Suppressor macrophage (primary cell): ENCODE data around the gene MTFMT.

Source experiments
- DNase-seq, 4 experiments: peaks; one replicate each; pipeline ENCODE4 v3.0.0-alpha.2; 2020 to 2022

Gene MTFMT

GRCh38 chr15:64985366-64986033 is 43.9 kb downstream of the MTFMT start:
- peak; percentile 57 to 89 (median 77) for DNase-seq

DNA sequence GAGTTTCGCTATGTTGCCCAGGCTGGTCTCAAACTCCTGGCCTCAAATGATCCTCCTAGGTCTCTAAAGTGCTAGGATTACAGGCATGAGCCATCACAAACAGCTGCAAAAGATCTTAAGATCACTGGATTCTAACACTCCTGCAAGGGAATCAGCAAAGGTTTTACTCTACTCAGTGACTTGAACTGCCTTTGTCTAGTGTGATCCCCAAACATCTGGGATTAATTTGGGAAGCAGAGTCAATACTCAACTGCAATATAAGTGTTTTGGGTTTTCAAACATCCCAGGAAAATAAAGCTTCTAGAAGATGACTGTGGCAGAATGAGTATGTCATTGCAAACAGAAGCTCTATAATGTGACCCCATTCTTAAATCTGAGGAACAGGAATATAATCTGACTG is 47.0 kb downstream of the MTFMT start:
- DNase-seq: no peak

GRCh38 chr15:64981812-64982431 is 47.5 kb downstream of the MTFMT start:
- DNase-seq: no peak

GRCh38 chr15:64979252-64979710 is 50.2 kb downstream of the MTFMT start:
- DNase-seq: no peak

DNA sequence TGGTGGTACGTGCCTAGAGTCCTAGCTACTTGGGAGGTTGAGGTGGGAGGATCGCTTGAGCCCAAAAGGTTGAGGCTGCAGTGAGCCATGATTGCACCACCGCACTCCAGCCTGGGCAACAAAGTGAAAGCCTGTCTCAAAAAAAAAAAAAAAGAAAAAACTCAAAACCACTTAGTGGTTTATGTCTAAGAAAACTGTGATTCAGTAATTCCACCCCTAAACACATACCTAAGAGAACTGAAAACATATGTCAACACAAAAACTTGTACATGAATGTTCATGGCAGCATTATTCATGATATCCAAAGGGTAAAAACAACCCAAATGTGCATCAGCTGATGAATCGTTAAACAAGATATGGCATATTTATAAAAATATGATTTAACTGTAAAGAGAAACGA is 54.0 kb downstream of the MTFMT start:
- DNase-seq: no peak

DNA sequence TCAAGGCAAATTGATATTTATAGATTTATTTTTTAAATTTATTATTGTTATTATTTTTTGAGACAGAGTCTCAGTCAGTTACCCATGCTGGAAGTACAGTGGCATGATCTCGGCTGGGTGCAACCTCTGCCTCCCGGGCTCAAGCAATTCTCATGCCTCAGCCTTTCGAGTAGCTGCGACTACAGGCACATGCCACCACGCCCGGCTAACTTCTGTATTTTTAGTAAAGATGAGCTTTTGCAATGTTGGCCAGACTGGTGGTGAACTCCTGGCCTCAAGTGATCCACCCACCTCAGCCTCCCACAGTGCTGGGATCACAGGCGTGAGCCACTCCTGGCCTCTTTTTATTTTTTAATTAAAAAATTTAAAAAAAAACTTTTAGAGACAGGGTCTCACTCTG is 58.7 kb downstream of the MTFMT start:
- peak; percentile 73 to 85 (median 84) for DNase-seq

DNA sequence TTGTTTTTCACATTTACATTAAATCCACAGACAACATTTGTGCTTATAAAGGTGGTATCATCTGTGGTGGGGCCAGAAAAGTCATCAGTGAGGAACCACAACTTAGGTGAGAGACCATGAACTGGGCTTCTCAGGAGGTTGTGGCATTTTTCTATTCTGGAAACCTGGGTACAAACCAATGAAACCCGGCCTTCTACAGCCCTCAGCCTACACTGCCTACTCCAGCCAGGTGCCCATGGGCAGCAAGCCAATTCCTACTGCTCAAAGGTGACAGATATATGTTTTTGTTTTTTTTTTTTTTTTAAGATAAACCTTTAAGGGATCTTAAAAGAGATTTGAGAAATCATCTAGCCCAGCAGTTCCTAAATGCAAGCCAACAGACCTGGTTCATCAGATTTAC is 60.0 kb downstream of the MTFMT start:
- DNase-seq: no peak

GRCh38 chr15:64961013-64961412 is 68.4 kb downstream of the MTFMT start:
- no peak for DNase-seq

- DNase-seq: no peak
Observed at GRCh38 chr15:64960153-64960552, 69.3 kb downstream of the MTFMT start.

DNA sequence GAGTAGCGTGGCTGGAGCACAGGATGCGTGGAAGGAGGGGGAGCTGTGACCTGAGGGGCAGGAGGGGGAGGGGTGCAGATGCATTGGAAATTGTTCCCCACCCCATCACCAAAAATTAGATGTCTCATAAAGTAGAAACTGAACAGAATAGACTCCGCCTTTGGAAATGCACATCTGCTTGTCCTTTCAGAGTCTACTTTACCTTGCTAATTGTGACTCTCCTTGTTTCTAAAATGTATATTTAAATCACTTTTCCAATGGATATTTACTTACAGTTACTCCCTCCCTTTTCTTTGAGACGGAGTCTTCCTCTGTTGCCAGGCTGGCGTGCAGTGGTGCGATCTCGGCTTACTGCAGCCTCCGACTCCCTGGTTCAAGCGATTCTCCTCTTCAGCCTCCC is 70.3 kb downstream of the MTFMT start:
- no peak for DNase-seq

DNA sequence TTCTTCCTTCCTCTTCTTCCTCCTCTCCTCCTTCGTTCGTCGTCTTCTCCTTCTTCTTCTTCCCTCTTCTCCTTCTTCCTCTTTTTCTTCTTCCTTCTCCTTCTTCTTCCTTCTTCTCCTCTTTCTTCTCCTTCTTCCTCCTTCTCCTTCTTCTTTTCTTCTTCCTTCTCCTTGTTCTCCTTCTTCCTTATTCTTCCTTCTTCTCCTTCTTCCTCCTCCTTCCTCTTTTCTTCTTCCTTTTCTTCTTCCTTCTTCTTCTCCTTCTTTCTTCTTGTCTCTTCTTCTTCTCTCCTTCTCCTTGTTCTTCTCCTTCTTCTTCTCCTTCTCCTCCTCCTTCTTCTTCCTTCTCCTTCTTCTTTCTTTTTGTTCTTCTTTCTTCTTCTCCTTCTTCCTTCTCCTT is 75.0 kb downstream of the MTFMT start:
- no peak for DNase-seq

DNA sequence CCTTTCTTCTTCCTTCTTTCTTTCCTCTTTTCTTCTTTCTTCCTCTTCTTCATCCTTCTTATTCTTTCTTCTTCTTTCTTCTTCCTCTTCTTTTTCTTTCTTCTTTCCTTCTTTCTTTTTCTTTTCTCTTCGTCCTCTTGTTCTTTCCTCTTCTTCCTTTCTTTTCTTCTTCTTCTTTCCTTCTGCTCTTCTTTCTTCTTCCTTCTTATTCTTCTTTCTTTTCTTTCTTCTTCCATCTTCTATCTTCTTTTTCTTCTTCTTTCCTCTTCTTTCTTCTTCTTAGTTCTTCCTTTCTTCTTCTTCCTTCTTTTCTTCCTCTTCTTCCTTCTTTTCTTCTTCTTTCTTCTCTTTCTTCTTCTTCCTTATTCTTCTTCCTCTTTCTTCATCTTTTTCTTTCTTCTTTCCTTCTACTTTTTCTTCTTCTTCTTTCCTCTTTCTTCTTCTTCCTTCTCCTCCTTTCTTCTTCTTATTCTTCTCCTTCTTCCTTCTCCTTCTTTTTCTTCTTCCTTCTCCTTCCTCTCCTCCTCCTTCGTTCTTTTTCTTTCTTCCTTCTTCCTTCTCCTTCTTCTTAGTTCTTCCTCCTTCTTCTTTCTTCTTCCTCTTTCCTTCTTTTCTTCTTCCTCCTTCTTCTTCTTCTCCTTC is 77.5 kb downstream of the MTFMT start:
- no peak for DNase-seq
